ENCODE data around the gene KCNQ4. TPM values are rescaled to one million over a fixed set of nuclear protein-coding genes. Genes with fewer than 3 reads are reported as not detected.

The KCNQ4 gene
- total and polyA plus RNA-seq, 2 of the 4 experiments (the other 2 are of a cell fraction), result 0.07 TPM; not detected in 1

- CTCF ChIA-PET, result interaction anchor here (0.7 to 0.9 kb wide), 2 partner anchors 102 to 730 kb away, joined by 3 read pairs; no protein-coding TSS in a partner anchor
These were observed 37.1 kb upstream of the KCNQ4 start for GRCh38 chr1:40746344-40747090.

More at GRCh38 chr1:40746344-40747090, 37.1 kb upstream of the KCNQ4 start:
- Histone ChIP-seq H4K20me1 (ENCODE audit: insufficient read depth, low read length) (no peaks in the 10 kb centered on the region), H3K56ac (ENCODE audit: extremely low read depth, insufficient read depth, low read length) (no peak overlapping the region), H3K18ac (ENCODE audit: low read depth, low read length) (no peak overlapping the region), H3K4me3 (ENCODE audit: insufficient read depth, low read depth, low read length) (no peak overlapping the region), H3K9ac (ENCODE audit: low read depth, low read length) (no peak overlapping the region), H3K23ac (ENCODE audit: low read depth, low read length) (no peak overlapping the region), H3K14ac (replicated peaks; ENCODE audit: low read depth, low read length) (no peak overlapping the region), H2AFZ (replicated peaks; ENCODE audit: low read length, poor library complexity) (no peak overlapping the region), H4K91ac (ENCODE audit: insufficient read depth, low read depth, low read length) (no peak overlapping the region), H4K8ac (ENCODE audit: low read depth in 2 of 2, low read length in 2 of 2) (no peak overlapping the region), H2AK5ac (ENCODE audit: low read depth, low read length) (no peak overlapping the region), H3K9me3 (ENCODE audit: control insufficient read depth, insufficient read depth, low read length) (no peaks in the 10 kb centered on the region), H3K27me3 (ENCODE audit: control insufficient read depth, insufficient read depth, low read length) (no peaks in the 10 kb centered on the region), H3K4me2 (ENCODE audit: low read depth, low read length) (no peak overlapping the region), H3K27ac (ENCODE audit: insufficient read depth, low read length) (no peak overlapping the region), H2BK15ac (ENCODE audit: low read depth, low read length) (no peak overlapping the region), H3K79me1 (ENCODE audit: low read depth in 1 of 2, low read length in 2 of 2) (peaks cover 24 to 35% of the 10 kb centered on the region in 2 experiments), H4K5ac (ENCODE audit: low read depth, low read length) (no peak overlapping the region), H3K4me1 (ENCODE audit: control insufficient read depth, insufficient read depth, low read length) (peaks cover 1% of the 10 kb centered on the region; the same call in 1 of the 2 replicates), H2BK5ac (ENCODE audit: low read depth, low read length, poor library complexity, severe bottlenecking) (no peak overlapping the region), H2BK20ac (ENCODE audit: low read depth, low read length) (no peak overlapping the region), H2BK120ac (ENCODE audit: low read depth, low read length) (no peak overlapping the region), H3K4ac (ENCODE audit: low read depth, low read length) (no peak overlapping the region), H3K9me1 (ENCODE audit: insufficient read depth, low read length) (no peaks in the 10 kb centered on the region; the same call in 1 of the 2 replicates), H2AK9ac (replicated peaks; ENCODE audit: low read depth, low read length, poor library complexity) (no peak overlapping the region), H3K36me3 (ENCODE audit: control insufficient read depth, insufficient read depth, low read length) (peaks cover 13% of the 10 kb centered on the region)
- no peak for ATAC-seq (ENCODE audit: low read depth)
- WGBS, 2 experiments (ENCODE audit: extremely low coverage in 2 of 2, insufficient read length in 1 of 2), result no CpG with 5 or more reads among the region's 2 CpGs
- dilution Hi-C loops (cut with HindIII; ENCODE audit: low sequenced_read_pairs, unreplicated experiment) (no loop called here), intact Hi-C loops (cut with micrococcal nuclease) (no loop called here), in situ Hi-C loops (cut with MboI; ENCODE audit: low sequenced_read_pairs) (no loop called here)
- DNase-seq, result no peak
- POLR2A ChIA-PET (ENCODE audit: unreplicated experiment), result no interaction called here
- no TSS peak for BruUV-seq (replicated peaks)
- TF ChIP-seq CTCF (conservative IDR thresholded peaks at IDR 0.05; ENCODE audit: low read depth, low read length) (no peak), RCOR1 (IDR thresholded peaks at IDR 0.05; ENCODE audit: insufficient replicate concordance, low read length) (no peak), CEBPB (IDR thresholded peaks at IDR 0.05; ENCODE audit: low read depth, low read length) (no peak), BHLHE40 (IDR thresholded peaks at IDR 0.05; ENCODE audit: low read depth, low read length) (no peak), RFX5 (IDR thresholded peaks at IDR 0.05; ENCODE audit: low read depth, low read length) (no peak), NFE2L2 (IDR thresholded peaks at IDR 0.05; ENCODE audit: low read depth, low read length) (no peak), RAD21 (IDR thresholded peaks at IDR 0.05; ENCODE audit: low read length) (no peak), USF2 (IDR thresholded peaks at IDR 0.05; ENCODE audit: low read depth, low read length) (no peak), CHD1 (IDR thresholded peaks at IDR 0.05; ENCODE audit: low read depth, low read length) (no peak), ELK1 (IDR thresholded peaks at IDR 0.05; ENCODE audit: borderline replicate concordance, low read depth, low read length) (no peak), SMC3 (IDR thresholded peaks at IDR 0.05; ENCODE audit: low read depth, low read length) (no peak)

Data from IMR-90 (cell line).